Measurements from ENCODE around the gene CSNK1A1.

DNA sequence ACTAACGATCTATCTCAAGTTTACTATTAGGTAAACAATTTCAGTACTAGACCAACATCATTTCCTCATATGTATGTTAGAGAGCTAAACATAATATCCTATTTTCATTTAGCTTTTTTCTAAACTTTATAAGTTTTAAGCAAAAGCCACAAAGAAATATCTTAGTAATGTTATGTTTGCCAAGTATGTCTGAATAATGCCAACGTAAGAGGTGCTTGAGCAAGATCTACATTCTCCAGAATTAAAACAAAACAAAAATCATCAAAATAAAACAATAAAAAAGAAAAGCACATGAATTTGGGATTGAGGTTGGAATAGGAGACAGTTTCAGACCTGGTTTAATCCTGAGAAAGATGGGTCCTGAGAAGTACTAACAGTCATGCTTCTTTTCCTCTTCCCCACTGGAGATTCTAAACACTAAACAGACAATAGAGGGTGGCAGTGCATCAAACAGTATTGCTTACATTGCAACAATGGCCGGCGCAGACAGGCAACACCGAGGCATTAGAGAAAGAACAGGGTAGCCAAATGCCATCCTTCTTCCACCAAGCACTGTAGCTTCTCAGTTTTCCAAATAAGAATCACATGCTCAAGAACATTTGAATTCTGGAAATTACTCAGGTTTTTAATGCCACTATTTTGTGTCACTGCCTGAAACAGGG lies 33.6 kb downstream of the CSNK1A1 start:
- no peak for TF ChIP-seq POLR2A (IDR thresholded peaks at IDR 0.05)
- TF ChIP-seq, protein P1, sequence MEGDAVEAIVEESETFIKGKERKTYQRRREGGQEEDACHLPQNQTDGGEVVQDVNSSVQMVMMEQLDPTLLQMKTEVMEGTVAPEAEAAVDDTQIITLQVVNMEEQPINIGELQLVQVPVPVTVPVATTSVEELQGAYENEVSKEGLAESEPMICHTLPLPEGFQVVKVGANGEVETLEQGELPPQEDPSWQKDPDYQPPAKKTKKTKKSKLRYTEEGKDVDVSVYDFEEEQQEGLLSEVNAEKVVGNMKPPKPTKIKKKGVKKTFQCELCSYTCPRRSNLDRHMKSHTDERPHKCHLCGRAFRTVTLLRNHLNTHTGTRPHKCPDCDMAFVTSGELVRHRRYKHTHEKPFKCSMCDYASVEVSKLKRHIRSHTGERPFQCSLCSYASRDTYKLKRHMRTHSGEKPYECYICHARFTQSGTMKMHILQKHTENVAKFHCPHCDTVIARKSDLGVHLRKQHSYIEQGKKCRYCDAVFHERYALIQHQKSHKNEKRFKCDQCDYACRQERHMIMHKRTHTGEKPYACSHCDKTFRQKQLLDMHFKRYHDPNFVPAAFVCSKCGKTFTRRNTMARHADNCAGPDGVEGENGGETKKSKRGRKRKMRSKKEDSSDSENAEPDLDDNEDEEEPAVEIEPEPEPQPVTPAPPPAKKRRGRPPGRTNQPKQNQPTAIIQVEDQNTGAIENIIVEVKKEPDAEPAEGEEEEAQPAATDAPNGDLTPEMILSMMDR (IDR thresholded peaks at IDR 0.05 in 4 of 5, conservative IDR thresholded peaks at IDR 0.05 in 1 of 5): no peak
